Mucosa of stomach (tissue), 1 donor: ENCODE data around the gene CLMN.

ENCODE experiments used
- H3K27me3 ChIP-seq: one replicate; pipeline ENCODE4 v1.7.0; 2013; ENCODE audit warnings: mild to moderate bottlenecking, low read length; ENCODE audit not compliant: control insufficient read depth, insufficient read depth
- H3K36me3 ChIP-seq: one replicate; pipeline ENCODE4 v1.7.0; 2013; ENCODE audit warnings: low read length; ENCODE audit not compliant: control insufficient read depth, insufficient read depth
- H3K4me1 ChIP-seq: one replicate; pipeline ENCODE4 v1.7.0; 2013; ENCODE audit warnings: mild to moderate bottlenecking, low read length; ENCODE audit not compliant: control insufficient read depth, insufficient read depth
- H3K4me3 ChIP-seq: one replicate; pipeline ENCODE4 v1.7.0; 2013; ENCODE audit warnings: low read length
- H3K9ac ChIP-seq: one replicate; pipeline ENCODE4 v1.7.0; 2013; ENCODE audit warnings: mild to moderate bottlenecking, low read length, moderate library complexity
- H3K9me3 ChIP-seq: one replicate; pipeline ENCODE4 v1.7.0; 2013; ENCODE audit warnings: mild to moderate bottlenecking, low read length, moderate library complexity; ENCODE audit not compliant: control insufficient read depth
- donor health status: Pancreatic carcinoma.

CLMN gene

GRCh38 chr14:95245334-95245733, 74.4 kb downstream of the CLMN start:
- peaks cover 18% of the 10 kb centered on the region for H3K4me1 ChIP-seq
- H3K4me3 ChIP-seq: no peak overlapping the region
- H3K9ac ChIP-seq: no peak overlapping the region
- H3K27me3 ChIP-seq: no peaks in the 10 kb centered on the region
- no peaks in the 10 kb centered on the region for H3K9me3 ChIP-seq
- H3K36me3 ChIP-seq: no peaks in the 10 kb centered on the region

DNA sequence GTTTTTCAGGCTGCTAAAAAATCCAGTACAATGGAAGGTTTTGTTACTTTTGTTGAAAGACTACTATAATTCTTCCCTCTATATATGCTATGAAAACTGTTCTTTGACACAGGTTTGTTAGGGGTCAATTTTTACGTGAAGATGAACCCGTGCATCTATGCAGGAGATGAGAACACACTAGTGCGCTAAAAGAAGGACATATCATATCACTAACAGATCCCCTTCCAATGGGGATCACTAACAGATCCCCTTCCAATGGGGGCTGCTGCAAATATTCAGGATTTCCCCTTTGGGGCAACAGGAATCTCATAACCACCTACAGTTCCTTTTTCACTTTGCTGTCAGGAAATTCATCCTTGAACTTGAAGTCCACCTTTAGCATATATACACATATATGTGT, 75.1 kb downstream of the CLMN start:
- no peaks in the 10 kb centered on the region for H3K36me3 ChIP-seq
- H3K9ac ChIP-seq: no peak overlapping the region
- H3K9me3 ChIP-seq: no peaks in the 10 kb centered on the region
- no peak overlapping the region for H3K4me3 ChIP-seq
- H3K4me1 ChIP-seq: peaks cover 11% of the 10 kb centered on the region
- no peaks in the 10 kb centered on the region for H3K27me3 ChIP-seq

- Histone ChIP-seq H3K9ac (no peak overlapping the region), H3K27me3 (no peaks in the 10 kb centered on the region), H3K9me3 (no peaks in the 10 kb centered on the region), H3K4me1 (no peaks in the 10 kb centered on the region), H3K4me3 (no peak overlapping the region), H3K36me3 (no peaks in the 10 kb centered on the region)
Observed at GRCh38 chr14:95242870-95243269, 76.8 kb downstream of the CLMN start.

DNA sequence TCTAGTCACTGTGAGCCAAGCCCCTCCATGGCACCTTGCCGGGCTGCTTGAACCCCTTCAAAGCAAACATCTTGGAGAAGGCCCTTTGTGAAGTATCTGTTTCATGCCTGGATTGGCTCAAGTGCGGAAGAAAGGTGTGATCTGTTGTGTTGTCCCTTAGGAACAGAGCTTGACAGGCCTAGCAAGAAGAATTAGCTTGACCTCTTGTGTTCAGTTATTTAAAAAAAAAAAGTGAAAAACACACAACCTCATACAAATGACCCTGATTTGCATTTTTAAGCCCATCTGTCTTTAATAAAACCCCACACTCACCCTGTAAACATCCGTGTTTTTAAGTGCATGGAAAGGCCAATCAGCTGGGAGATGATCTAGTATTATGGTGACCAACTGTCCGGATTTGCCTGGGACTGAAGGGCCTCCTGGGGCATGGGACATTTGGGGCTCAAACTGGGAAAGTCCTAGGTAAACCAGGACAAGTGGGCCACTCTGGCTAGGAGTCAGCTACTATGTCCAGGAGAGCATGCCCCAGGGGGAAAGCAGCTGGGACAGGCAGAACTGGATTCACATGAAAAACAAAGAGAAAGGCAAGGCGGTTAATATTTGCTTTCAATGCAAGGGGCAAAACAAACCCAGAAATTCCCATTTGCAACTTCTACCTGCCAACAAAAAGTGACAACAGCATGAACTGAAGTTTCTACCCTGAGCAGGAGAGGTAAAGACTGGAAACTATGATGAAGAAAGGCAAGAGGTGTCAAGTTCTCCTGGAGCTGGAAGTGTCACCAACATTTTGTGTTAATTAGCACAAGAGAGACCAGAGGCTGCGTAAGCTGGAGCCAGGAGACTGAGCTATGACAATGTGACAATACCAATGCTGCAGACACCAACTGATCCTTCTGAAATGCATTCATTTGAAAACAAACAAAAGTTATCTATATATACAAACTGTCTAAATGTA, 78.6 kb downstream of the CLMN start:
- H3K4me3 ChIP-seq: no peak overlapping the region
- H3K4me1 ChIP-seq: peaks cover 9% of the 10 kb centered on the region
- H3K9me3 ChIP-seq: no peaks in the 10 kb centered on the region

DNA sequence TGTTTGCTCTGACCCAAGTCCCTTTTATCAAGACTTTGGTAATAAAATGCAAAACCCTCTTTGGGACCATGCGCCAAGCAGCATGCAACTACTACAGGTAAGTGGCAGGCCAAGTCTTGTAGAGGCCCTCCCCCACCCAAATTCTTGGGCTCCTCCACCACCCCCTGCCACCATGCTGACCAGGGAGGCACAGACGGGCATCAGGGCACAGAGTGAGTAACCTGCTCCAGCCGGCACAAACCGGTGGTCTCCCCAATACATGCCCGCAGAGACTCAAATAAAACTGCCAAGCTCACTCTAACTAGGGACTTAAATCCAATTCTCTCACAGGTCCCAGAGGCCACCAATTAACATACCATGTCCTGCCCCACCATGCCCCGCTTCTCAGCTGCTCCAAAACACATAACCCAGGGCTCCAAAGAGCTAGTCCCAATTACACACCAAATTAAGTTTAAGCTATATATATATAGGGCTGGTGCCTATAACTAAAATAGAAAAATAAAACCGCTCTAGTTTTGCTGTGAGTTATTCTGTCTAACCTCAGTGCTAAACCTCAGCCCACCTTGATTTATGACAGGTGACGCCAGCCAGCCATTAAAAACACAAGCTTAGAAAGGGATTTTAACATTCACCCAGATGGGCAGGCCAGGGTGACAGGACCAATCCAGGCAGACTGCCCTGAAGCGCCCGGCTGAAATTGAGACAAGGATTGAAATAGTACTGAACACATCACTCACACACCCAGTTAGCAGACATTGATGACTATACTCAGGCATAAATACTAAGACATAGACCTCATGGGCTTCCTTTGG, 81.0 kb downstream of the CLMN start:
- no peaks in the 10 kb centered on the region for H3K27me3 ChIP-seq
- peaks cover 9% of the 10 kb centered on the region for H3K4me1 ChIP-seq
- H3K9ac ChIP-seq: no peak overlapping the region
- H3K9me3 ChIP-seq: no peaks in the 10 kb centered on the region
- H3K36me3 ChIP-seq: no peaks in the 10 kb centered on the region
- H3K4me3 ChIP-seq: no peak overlapping the region

More for the DNA sequence above, 78.6 kb downstream of the CLMN start:
- no peaks in the 10 kb centered on the region for H3K36me3 ChIP-seq
- H3K9ac ChIP-seq: no peak overlapping the region
- no peaks in the 10 kb centered on the region for H3K27me3 ChIP-seq

DNA sequence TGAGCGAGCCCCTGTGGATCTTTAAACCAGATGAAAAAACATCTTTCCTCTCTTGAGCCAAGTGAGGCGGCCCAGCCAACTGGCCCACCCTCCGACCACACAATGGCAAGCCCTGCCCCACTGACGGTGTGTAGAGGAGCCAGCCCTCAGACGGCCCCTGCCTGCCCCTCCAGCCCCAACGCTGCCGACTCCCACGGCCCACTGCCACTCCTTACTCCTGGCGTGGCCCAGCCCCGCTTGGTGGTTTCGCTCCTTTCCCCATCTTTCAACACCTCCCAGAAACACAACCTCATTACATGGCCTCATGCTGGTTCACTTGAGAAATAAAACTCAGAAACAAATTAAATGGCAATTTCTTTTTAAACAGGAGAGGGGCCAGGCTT, 81.8 kb downstream of the CLMN start:
- Histone ChIP-seq H3K4me3 (no peak overlapping the region), H3K36me3 (no peaks in the 10 kb centered on the region), H3K27me3 (no peaks in the 10 kb centered on the region), H3K9ac (no peak overlapping the region), H3K4me1 (peaks cover 9% of the 10 kb centered on the region), H3K9me3 (no peaks in the 10 kb centered on the region)

DNA sequence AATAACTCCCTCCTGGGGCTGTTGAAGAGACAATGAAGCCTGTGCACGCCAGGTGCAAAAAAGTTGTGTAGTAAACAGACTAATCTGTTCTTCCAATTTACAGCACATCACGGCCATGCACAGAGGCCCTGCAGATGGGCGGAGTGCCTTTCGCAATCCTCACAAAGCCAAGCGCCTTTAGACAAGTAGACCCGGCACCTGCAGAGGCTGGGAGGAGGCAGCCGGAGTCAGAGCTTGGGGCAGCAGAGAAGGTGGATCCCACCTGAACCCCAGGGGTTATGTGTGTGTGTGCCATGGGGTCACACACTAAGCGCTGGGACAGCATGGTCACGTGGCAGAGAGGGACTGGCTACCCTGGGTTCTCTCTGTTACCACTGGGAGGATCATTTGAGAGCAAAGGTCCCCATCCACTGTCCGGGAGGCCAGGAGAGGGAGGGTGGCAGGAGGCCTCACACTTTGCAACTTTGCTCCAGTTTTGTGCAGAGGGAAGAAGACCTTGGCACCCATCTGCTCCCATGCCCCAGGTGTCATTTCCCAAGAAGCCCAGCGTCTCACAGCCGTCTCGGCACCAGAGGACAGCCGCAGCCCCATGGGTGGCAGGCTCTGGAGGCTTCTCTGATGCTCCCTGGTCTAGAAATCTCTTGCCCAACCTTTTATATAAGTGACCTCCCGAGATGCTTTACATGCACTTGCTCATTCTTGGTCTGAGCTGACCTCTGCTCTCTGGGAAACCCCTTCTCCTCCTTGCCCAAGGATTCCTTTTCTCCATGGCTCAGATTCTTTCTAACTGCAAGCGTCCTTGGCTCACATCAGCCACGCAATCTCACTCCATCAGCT, 82.4 kb downstream of the CLMN start:
- no peaks in the 10 kb centered on the region for H3K36me3 ChIP-seq
- H3K9me3 ChIP-seq: no peaks in the 10 kb centered on the region
- peaks cover 9% of the 10 kb centered on the region for H3K4me1 ChIP-seq
- no peak overlapping the region for H3K4me3 ChIP-seq
- no peak overlapping the region for H3K9ac ChIP-seq
- no peaks in the 10 kb centered on the region for H3K27me3 ChIP-seq

DNA sequence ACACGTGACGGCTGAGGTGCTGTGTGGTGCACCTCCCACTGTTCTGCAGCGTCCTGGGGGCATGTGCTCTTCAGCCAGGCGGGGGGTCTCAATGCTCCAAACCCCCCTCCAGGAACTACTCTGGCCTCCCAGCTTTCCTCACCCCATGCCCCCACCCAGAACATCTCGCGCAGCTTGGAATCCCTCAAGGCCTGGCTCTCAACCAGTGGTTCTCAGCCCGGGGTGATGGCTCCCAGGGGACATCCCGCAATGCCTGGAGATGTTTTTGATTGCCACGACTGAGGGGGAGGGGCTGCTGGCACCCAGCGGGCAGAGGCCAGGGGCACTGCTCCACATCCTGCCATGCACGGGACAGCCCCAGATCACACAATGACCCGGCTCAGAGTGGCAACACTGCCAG, 83.5 kb downstream of the CLMN start:
- Histone ChIP-seq H3K27me3 (no peaks in the 10 kb centered on the region), H3K9ac (no peak overlapping the region), H3K4me1 (peaks cover 9% of the 10 kb centered on the region), H3K36me3 (no peaks in the 10 kb centered on the region), H3K4me3 (no peak overlapping the region), H3K9me3 (no peaks in the 10 kb centered on the region)

DNA sequence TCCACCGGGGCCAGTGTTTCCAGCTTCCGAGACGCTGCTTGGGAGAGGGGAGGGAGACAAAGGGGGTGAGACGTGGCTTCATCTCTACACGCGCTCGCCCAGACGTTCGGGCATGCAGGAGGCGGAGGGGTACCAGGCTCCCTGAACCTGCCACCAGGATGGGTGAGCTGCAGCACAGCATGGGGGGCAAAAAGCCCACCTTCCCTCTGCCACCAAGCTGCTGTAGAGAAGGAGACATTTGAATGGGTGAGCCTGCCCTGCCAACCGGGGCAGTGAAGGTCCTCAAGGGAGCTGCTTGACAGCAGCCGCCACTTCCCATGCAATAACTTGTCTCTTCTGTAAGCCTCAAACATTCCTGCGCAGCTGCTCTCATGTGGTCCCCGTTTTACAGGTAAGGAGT, 83.9 kb downstream of the CLMN start:
- peaks cover 9% of the 10 kb centered on the region for H3K4me1 ChIP-seq

DNA sequence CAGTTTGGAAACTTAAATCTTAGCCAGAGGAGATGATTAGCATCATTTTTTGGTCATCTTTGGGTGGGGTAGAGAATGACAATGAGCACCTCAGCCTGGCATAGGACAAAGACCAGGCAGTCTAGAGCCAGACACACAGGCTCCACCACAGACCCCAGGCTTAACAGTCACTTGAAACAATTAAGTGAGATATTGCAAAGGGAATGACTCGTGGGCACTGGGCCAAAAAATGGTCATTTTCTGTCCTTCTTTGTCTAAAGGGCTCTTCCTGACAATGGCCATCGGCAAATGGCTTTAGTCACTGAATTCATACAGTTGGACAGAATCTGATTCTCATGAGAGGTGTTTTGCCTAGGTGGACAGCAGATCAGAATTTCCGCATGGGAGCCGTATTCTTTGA, 84.4 kb downstream of the CLMN start:
- no peak overlapping the region for H3K9ac ChIP-seq
- H3K4me1 ChIP-seq: peaks cover 9% of the 10 kb centered on the region
- no peak overlapping the region for H3K4me3 ChIP-seq
- H3K36me3 ChIP-seq: no peaks in the 10 kb centered on the region
- no peaks in the 10 kb centered on the region for H3K9me3 ChIP-seq
- H3K27me3 ChIP-seq: no peaks in the 10 kb centered on the region

More for the DNA sequence above, 83.9 kb downstream of the CLMN start:
- H3K36me3 ChIP-seq: no peaks in the 10 kb centered on the region
- H3K27me3 ChIP-seq: no peaks in the 10 kb centered on the region
- no peaks in the 10 kb centered on the region for H3K9me3 ChIP-seq
- no peak overlapping the region for H3K4me3 ChIP-seq
- H3K9ac ChIP-seq: no peak overlapping the region

DNA sequence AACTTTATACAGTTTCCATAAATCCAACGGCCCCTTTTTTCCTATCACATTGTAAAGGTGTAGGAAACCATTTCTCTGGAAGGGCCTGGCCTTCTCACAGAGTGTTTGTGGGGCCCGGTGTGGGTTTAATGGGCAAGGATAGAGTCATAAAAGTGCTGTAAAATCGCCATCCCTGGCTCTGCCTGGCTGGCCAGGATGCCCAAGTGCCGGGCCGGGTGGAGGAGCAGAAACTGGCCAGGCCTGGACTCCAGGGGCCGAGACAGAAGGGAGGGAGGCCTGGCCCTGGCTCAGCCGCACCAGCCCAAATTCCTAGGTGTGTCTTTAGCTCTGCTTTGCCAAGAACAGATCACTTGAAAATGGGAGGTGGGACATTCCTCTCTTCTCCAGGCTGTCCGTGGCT, 85.3 kb downstream of the CLMN start:
- Histone ChIP-seq H3K27me3 (no peaks in the 10 kb centered on the region), H3K4me1 (peaks cover 9% of the 10 kb centered on the region), H3K9ac (no peak overlapping the region), H3K4me3 (no peak overlapping the region), H3K36me3 (no peaks in the 10 kb centered on the region), H3K9me3 (no peaks in the 10 kb centered on the region)
